HTR-8/SVneo (cell line): ENCODE data around the gene ATXN1.
"Not testable (repeated sequence)": the region's sequence is repeated elsewhere in the genome, so short reads cannot be mapped to it uniquely, and the experiment has no call there.

Experiments
- DNase-seq: peaks from one replicate; pipeline ENCODE4 v3.0.0; 2011; ENCODE audit warnings: low spot score, mixed read lengths; ENCODE audit not compliant: insufficient read length
- FAIRE-seq: peaks from 2 replicates; lab custom pipeline; 2011; peaks lifted over from hg19 to GRCh38; lab: Jason Lieb, UNC

ATXN1 gene

GRCh38 chr6:16760516-16761470, at the start of gene ATXN1:
Gene ATXN1 (minus strand): TSS chr6:16761460.
- FAIRE-seq (no peak), DNase-seq (no peak)

GRCh38 chr6:16810411-16810810, 49.2 kb upstream of the ATXN1 start:
- FAIRE-seq (no peak), DNase-seq (no peak)

GRCh38 chr6:16809753-16810358, 48.6 kb upstream of the ATXN1 start:
- FAIRE-seq = no peak

GRCh38 chr6:16807956-16808355, 46.7 kb upstream of the ATXN1 start:
- FAIRE-seq = no peak
- DNase-seq = no peak

More at GRCh38 chr6:16809753-16810358, 48.6 kb upstream of the ATXN1 start:
- DNase-seq = no peak

- no peak for FAIRE-seq
- no peak for DNase-seq
Measured at GRCh38 chr6:16806363-16806762, 45.1 kb upstream of the ATXN1 start.

GRCh38 chr6:16805243-16805950, 44.1 kb upstream of the ATXN1 start:
- FAIRE-seq (no peak), DNase-seq (no peak)

GRCh38 chr6:16804546-16805242, 43.4 kb upstream of the ATXN1 start:
- FAIRE-seq = no peak
- DNase-seq = no peak

GRCh38 chr6:16803294-16804200, 42.3 kb upstream of the ATXN1 start:
- no peak for DNase-seq
- no peak for FAIRE-seq

- FAIRE-seq (no peak), DNase-seq (no peak)
Measured at GRCh38 chr6:16802071-16802470, 40.8 kb upstream of the ATXN1 start.

GRCh38 chr6:16800942-16801341, 39.7 kb upstream of the ATXN1 start:
- DNase-seq = peak; percentile 22
- FAIRE-seq = no peak

- DNase-seq (no peak), FAIRE-seq (no peak)
Measured at GRCh38 chr6:16800341-16800740, 39.1 kb upstream of the ATXN1 start.

- FAIRE-seq = no peak
- peak; percentile 54 for DNase-seq
Measured at GRCh38 chr6:16799279-16800193, 38.3 kb upstream of the ATXN1 start.

GRCh38 chr6:16793828-16794412, 32.7 kb upstream of the ATXN1 start:
- DNase-seq = no peak

GRCh38 chr6:16789329-16790038, 28.2 kb upstream of the ATXN1 start:
- DNase-seq = no peak
- no peak for FAIRE-seq

More at GRCh38 chr6:16793828-16794412, 32.7 kb upstream of the ATXN1 start:
- FAIRE-seq = no peak

- FAIRE-seq = no peak
Measured at GRCh38 chr6:16787128-16787682, 25.9 kb upstream of the ATXN1 start.

GRCh38 chr6:16785496-16785895, 24.2 kb upstream of the ATXN1 start:
- no peak for DNase-seq
- no peak for FAIRE-seq

More at GRCh38 chr6:16787128-16787682, 25.9 kb upstream of the ATXN1 start:
- no peak for DNase-seq

- DNase-seq, FAIRE-seq: not testable (repeated sequence)
Measured at GRCh38 chr6:16784957-16785356, 23.7 kb upstream of the ATXN1 start.
